ENCODE measurements around the gene SLCO1B3. TPM values are rescaled to one million over a fixed set of nuclear protein-coding genes. Genes with fewer than 3 reads are reported as not detected.
A peak's percentile ranks its signal among the peaks of the same experiment; 100 is the strongest.

SLCO1B3 gene
- total RNA-seq, 4 donors from 2014 or later = 0.35 TPM; not detected in 3

DNA sequence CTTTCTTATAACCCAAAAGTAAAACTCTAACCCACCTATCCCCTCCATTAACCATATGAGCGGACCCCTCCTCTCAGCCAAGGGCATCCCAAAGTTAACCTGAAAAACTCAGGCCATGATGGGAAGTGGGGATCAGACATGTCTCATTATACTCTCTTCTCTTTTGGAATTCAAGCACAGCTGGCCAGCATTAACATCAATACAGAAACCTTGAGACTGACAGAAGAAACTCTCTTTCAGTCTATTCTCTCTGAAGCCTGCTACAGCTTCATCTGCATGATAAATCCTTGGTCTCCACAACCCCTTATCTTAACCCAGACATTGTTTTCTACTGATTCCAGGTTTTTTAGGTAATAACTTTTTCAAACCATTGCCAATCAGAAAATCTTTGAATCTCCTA is 17.5 kb upstream of the SLCO1B3 start:
- TF ChIP-seq EP300 (IDR thresholded peaks at IDR 0.05) (no peak), POLR2AphosphoS5 (IDR thresholded peaks at IDR 0.05) (no peak), POLR2A (IDR thresholded peaks at IDR 0.05) (no peak)
- TF ChIP-seq, protein P1, sequence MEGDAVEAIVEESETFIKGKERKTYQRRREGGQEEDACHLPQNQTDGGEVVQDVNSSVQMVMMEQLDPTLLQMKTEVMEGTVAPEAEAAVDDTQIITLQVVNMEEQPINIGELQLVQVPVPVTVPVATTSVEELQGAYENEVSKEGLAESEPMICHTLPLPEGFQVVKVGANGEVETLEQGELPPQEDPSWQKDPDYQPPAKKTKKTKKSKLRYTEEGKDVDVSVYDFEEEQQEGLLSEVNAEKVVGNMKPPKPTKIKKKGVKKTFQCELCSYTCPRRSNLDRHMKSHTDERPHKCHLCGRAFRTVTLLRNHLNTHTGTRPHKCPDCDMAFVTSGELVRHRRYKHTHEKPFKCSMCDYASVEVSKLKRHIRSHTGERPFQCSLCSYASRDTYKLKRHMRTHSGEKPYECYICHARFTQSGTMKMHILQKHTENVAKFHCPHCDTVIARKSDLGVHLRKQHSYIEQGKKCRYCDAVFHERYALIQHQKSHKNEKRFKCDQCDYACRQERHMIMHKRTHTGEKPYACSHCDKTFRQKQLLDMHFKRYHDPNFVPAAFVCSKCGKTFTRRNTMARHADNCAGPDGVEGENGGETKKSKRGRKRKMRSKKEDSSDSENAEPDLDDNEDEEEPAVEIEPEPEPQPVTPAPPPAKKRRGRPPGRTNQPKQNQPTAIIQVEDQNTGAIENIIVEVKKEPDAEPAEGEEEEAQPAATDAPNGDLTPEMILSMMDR (IDR thresholded peaks at IDR 0.05) = no peak
- Histone ChIP-seq H3K9me3 (no peaks in the 10 kb centered on the region), H3K27ac (no peak overlapping the region), H3K27me3 (no peaks in the 10 kb centered on the region), H3K4me3 (no peak overlapping the region), H3K36me3 (no peaks in the 10 kb centered on the region), H3K4me1 (peaks cover 0 to under 1% (median 0%) of the 10 kb centered on the region in 3 donors)
- ATAC-seq = no peak
- 100% methylated on average over 1 of the region's 1 CpG for WGBS, 2 donors (ENCODE audit: low coverage in 1 of 2)

DNA sequence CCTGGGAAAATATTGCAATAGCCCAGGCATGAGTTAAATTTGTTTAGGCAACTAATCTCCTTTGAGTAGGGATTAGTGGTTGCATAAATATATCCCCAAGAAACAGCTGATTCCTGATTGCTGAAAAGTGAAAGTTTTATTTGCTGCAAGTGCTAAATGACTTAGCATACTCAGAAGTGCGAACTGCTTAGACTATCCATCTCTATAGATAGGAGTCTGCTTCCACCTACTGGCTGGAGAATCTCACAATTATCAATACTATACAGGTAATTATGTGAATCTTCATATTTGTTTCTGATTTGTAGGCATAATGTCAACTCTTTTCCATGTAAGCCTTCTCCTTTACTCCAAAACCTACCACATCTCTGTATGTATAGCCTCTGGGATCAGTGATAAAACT is 12.0 kb upstream of the SLCO1B3 start:
- WGBS, 2 donors (ENCODE audit: low coverage in 1 of 2) = 13 to 20% methylated on average over 1 of the region's 1 CpG
- TF ChIP-seq EP300 (IDR thresholded peaks at IDR 0.05) = no peak
- TF ChIP-seq POLR2AphosphoS5 (IDR thresholded peaks at IDR 0.05) = no peak
- TF ChIP-seq, protein P1 (IDR thresholded peaks at IDR 0.05) = peak in 3 of 4 experiments; percentile 48 to 64 (median 54)
- no peaks in the 10 kb centered on the region for H3K9me3 ChIP-seq
- peak; percentile 68 for ATAC-seq
- H3K36me3 ChIP-seq = no peaks in the 10 kb centered on the region
- H3K4me3 ChIP-seq = no peak overlapping the region
- H3K27me3 ChIP-seq = no peaks in the 10 kb centered on the region
- no peak overlapping the region for H3K27ac ChIP-seq
- peaks cover 0 to 17% (median 0%) of the 10 kb centered on the region in 3 donors for H3K4me1 ChIP-seq

DNA sequence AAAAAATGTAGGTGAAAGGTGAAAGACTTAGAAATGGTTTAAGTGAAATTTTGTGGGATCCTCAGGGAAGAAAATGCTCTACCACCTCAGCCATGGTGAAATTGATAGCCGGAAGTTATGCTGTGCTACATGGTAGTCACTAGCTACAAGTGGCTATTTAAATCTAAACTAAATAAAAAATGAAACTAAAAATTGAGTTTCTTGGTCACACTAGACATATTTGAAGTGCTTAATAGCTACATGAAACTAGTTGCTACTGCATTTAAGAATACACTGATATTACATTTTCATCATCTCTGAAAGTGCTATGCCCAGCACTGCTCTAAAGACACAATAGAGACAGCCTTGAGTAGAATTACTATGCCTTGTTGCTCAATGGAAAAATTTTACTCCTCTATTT is 10.3 kb upstream of the SLCO1B3 start:
- no peaks in the 10 kb centered on the region for H3K27me3 ChIP-seq
- ATAC-seq = no peak
- WGBS, 2 donors (ENCODE audit: low coverage in 1 of 2) = 91% methylated on average over 1 of the region's 1 CpG; no CpG with 5 or more reads in 1 of the 2 donors
- TF ChIP-seq POLR2A (IDR thresholded peaks at IDR 0.05) = no peak
- no peak for TF ChIP-seq POLR2AphosphoS5 (IDR thresholded peaks at IDR 0.05)
- TF ChIP-seq, protein P1 (IDR thresholded peaks at IDR 0.05) = no peak
- TF ChIP-seq EP300 (IDR thresholded peaks at IDR 0.05) = no peak
- peaks cover 0 to 17% (median 0%) of the 10 kb centered on the region in 3 donors for H3K4me1 ChIP-seq
- H3K27ac ChIP-seq = no peak overlapping the region
- H3K36me3 ChIP-seq = no peaks in the 10 kb centered on the region
- H3K9me3 ChIP-seq = no peaks in the 10 kb centered on the region
- H3K4me3 ChIP-seq = no peak overlapping the region

DNA sequence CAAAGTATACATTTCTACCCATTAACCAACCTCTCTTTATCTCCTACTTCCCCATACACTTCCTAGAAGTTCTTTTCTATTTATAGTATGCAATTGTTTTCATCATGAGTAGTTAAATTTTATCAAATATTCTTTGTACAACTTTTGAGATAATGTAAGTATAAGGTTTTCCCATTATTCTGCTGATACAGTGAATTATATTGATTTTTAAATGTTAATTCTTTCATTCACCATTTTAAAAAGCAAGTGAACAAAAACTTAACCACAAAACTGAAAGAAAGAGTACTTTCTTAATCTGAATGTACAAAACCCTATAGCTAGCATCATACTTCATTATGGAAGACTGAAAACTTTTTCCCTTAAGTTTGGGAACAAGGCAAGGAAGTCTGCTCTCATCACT is 9.5 kb upstream of the SLCO1B3 start:
- no peak overlapping the region for H3K4me3 ChIP-seq
- no peaks in the 10 kb centered on the region for H3K36me3 ChIP-seq
- H3K9me3 ChIP-seq = no peaks in the 10 kb centered on the region
- peaks cover 0 to 17% (median 0%) of the 10 kb centered on the region in 3 donors for H3K4me1 ChIP-seq
- H3K27me3 ChIP-seq = no peaks in the 10 kb centered on the region
- TF ChIP-seq EP300 (IDR thresholded peaks at IDR 0.05) = no peak
- TF ChIP-seq POLR2A (IDR thresholded peaks at IDR 0.05) = no peak
- TF ChIP-seq, protein P1 (IDR thresholded peaks at IDR 0.05) = no peak
- no peak for TF ChIP-seq POLR2AphosphoS5 (IDR thresholded peaks at IDR 0.05)
- no peak for ATAC-seq
- no peak overlapping the region for H3K27ac ChIP-seq

DNA sequence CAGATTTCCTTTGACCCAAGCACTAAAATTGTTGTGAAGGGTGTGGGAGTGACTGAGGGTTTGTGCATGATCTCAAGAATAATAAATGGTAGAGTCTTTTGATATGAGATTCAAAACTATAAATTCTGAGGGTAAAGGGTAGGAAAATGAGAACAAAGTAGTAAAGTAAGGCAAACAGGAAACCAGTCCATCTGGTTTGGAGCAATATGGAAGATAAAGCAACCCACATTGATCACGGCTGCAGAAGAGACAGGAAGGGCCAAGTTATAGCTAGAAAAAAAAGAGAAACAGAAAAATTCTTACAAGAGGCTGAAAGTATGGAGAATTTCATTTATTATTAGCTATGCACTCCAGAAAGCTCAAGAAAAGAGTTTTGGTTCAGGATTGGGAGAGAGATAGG is 4.6 kb upstream of the SLCO1B3 start:
- Histone ChIP-seq H3K4me3 (no peak overlapping the region), H3K4me1 (no peaks in the 10 kb centered on the region), H3K27ac (no peak overlapping the region), H3K27me3 (no peaks in the 10 kb centered on the region), H3K9me3 (no peaks in the 10 kb centered on the region), H3K36me3 (no peaks in the 10 kb centered on the region)
- ATAC-seq = no peak
- TF ChIP-seq, protein P1 (IDR thresholded peaks at IDR 0.05) = no peak
- TF ChIP-seq POLR2AphosphoS5 (IDR thresholded peaks at IDR 0.05) (no peak), EP300 (IDR thresholded peaks at IDR 0.05) (no peak), POLR2A (IDR thresholded peaks at IDR 0.05) (no peak)
- 73 to 78% methylated on average over 1 of the region's 1 CpG for WGBS, 2 donors (ENCODE audit: low coverage in 1 of 2)
